GM12892 (cell line): Measurements from ENCODE around the gene C10orf90.

Experiments
- POLR2A ChIP-seq: IDR thresholded peaks from 2 replicates; pipeline ENCODE4 v1.6.1; 2011; ENCODE audit warnings: low read depth, low read length, control low read depth
- POLR2AphosphoS5 ChIP-seq: IDR thresholded peaks from 2 replicates; pipeline ENCODE4 v1.6.1; 2011; ENCODE audit warnings: low read depth, low read length, control low read depth
- TAF1 ChIP-seq: IDR thresholded peaks from 2 replicates; pipeline ENCODE4 v1.6.1; 2011; ENCODE audit warnings: low read depth, mild to moderate bottlenecking, control low read depth, low read length, borderline replicate concordance

DNA sequence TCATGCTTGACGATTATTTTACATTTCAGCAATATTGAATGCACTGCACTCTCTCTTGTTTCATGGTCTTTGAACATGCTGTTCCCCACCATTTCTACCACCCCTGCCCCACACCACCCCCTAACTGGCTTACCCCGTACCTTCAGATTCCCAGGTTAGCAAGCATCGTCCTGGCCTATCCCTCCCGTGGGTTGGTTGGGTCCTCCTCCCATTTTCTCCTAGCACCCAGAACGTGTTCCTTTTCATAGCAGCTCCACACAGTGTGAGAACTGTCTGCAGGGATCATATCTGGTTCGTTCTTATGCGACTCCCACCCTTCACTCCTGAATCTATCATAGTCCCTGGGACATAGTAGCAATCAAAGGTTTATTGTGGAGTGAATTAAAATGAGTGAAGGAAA is 48.6 kb downstream of the C10orf90 start:
- no peak for TF ChIP-seq POLR2AphosphoS5
- no peak for TF ChIP-seq TAF1
- no peak for TF ChIP-seq POLR2A
